GM12872 (cell line): ENCODE measurements around the gene CAV1.

Experiments used
- CTCF ChIP-seq: IDR thresholded peaks from 3 replicates; pipeline ENCODE4 v1.5.1; 2011; ENCODE audit warnings: low read depth, mild to moderate bottlenecking, low read length, moderate library complexity; ENCODE audit not compliant: insufficient read depth

Gene CAV1

GRCh38 chr7:116524609-116525297 is at the start of gene CAV1:
Gene CAV1 (plus strand): TSS chr7:116525036. CDS start chr7:116525063, 27 bp downstream.
- TF ChIP-seq CTCF: no peak

GRCh38 chr7:116477625-116478024 is 47.2 kb upstream of the CAV1 start:
- no peak for TF ChIP-seq CTCF

- no peak for TF ChIP-seq CTCF
These were observed 46.0 kb upstream of the CAV1 start for GRCh38 chr7:116478834-116479233.

GRCh38 chr7:116483271-116483942 is 41.4 kb upstream of the CAV1 start:
- no peak for TF ChIP-seq CTCF

- TF ChIP-seq CTCF: no peak
These were observed 36.8 kb upstream of the CAV1 start for GRCh38 chr7:116487907-116488521.

GRCh38 chr7:116490351-116490750 is 34.5 kb upstream of the CAV1 start:
- TF ChIP-seq CTCF: no peak

- TF ChIP-seq CTCF: no peak
These were observed 32.8 kb upstream of the CAV1 start for GRCh38 chr7:116491887-116492653.
